ENCODE results near the gene NTM.

The NTM gene

GRCh38 chr11:131802440-131803115 lies 432.2 kb downstream of the NTM start:
- DNase-seq (ENCODE audit: low read depth, low spot score): no peak
- in situ Hi-C loops (cut with HindIII; ENCODE audit: low sequenced_read_pairs): no loop called here
- TF ChIP-seq, protein P1, sequence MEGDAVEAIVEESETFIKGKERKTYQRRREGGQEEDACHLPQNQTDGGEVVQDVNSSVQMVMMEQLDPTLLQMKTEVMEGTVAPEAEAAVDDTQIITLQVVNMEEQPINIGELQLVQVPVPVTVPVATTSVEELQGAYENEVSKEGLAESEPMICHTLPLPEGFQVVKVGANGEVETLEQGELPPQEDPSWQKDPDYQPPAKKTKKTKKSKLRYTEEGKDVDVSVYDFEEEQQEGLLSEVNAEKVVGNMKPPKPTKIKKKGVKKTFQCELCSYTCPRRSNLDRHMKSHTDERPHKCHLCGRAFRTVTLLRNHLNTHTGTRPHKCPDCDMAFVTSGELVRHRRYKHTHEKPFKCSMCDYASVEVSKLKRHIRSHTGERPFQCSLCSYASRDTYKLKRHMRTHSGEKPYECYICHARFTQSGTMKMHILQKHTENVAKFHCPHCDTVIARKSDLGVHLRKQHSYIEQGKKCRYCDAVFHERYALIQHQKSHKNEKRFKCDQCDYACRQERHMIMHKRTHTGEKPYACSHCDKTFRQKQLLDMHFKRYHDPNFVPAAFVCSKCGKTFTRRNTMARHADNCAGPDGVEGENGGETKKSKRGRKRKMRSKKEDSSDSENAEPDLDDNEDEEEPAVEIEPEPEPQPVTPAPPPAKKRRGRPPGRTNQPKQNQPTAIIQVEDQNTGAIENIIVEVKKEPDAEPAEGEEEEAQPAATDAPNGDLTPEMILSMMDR (IDR thresholded peaks at IDR 0.05; ENCODE audit: low read depth, low read length): no peak
- no peak overlapping the region for H3K4me3 ChIP-seq (ENCODE audit: low read depth, low read length)

GRCh38 chr11:131807876-131808275 lies 437.5 kb downstream of the NTM start:
- TF ChIP-seq, protein P1 (IDR thresholded peaks at IDR 0.05; ENCODE audit: low read depth, low read length): no peak
- no peak for DNase-seq (ENCODE audit: low read depth, low spot score)
- in situ Hi-C loops (cut with HindIII; ENCODE audit: low sequenced_read_pairs): no loop called here
- no peak overlapping the region for H3K4me3 ChIP-seq (ENCODE audit: low read depth, low read length)

DNA sequence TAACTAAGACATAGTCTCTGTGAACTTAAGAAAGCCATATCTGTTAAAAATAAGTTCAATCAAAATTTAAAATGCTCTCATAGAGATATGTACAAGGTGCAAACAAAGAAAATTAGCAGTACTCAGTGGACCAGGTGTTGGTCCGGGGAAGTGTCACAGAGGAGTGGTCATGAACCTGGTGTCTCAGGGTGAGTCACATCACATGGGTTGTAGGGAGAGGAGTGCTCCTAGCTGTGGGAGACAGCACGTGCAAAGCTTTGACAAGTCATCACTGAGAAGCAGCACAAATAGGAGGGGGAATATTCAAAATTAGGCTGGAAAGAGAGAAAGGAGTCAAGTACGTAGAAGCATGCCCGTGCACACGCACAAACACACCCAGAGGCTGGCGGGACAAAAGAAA lies 438.1 kb downstream of the NTM start:
- TF ChIP-seq, protein P1 (IDR thresholded peaks at IDR 0.05; ENCODE audit: low read depth, low read length): no peak
- DNase-seq (ENCODE audit: low read depth, low spot score): no peak
- no peak overlapping the region for H3K4me3 ChIP-seq (ENCODE audit: low read depth, low read length)
- in situ Hi-C loops (cut with HindIII; ENCODE audit: low sequenced_read_pairs): no loop called here

DNA sequence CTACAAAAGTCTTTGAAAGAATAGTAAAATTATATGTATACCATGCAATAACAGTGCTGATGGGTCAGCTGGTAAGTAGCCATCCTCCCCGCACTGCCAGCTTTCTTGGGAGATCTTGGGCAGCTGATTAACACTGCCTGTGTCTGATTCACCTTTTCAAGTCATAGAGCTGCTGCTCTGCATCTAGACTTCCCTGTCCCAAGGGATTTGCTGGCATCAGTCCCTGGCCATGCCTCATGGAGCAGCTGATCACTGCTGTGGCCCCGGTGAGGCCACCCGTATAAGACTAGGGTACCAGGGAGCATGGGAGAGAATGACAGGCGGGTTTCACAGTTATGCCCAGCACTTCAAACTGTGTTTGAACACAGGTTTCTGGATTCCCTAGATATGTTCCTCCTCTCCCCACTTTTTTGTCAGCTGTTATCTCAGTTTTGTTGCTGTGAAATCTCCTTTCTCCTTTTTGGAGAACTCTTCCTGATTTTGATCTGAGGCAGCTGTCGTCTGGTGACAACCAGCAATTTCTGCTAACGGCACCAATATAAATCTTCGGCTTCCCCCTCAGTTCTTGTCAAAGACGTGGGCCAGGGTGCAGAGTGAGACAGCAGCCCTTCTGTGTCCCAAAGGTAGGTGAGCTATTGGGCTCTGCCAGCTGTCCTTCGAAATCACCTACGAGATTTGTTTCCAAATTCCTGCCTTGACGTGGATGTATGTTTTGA lies 438.9 kb downstream of the NTM start:
- no peak overlapping the region for H3K4me3 ChIP-seq (ENCODE audit: low read depth, low read length)
- TF ChIP-seq, protein P1 (IDR thresholded peaks at IDR 0.05; ENCODE audit: low read depth, low read length): no peak
- in situ Hi-C loops (cut with HindIII; ENCODE audit: low sequenced_read_pairs): no loop called here
- no peak for DNase-seq (ENCODE audit: low read depth, low spot score)

DNA sequence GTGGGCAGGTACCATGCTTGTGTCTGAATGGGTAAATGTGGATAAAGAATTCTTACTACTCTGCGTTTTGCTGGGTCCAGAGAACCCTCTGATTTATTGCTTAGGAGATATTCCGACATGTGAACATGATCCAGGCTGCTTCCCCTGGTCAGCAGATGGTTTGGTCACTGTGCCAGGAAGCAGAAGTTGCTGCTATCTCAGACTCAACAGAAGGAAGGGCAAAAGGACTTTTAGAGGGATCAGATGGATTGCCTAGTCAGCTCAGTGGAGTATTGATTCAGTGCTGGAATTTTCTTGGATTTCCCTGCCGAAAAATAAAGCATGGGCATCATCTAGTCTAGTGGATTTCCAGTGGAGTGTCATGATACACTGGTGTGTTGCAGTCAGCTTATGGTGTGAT lies 440.1 kb downstream of the NTM start:
- TF ChIP-seq, protein P1 (IDR thresholded peaks at IDR 0.05; ENCODE audit: low read depth, low read length): no peak
- H3K4me3 ChIP-seq (ENCODE audit: low read depth, low read length): no peak overlapping the region
- in situ Hi-C loops (cut with HindIII; ENCODE audit: low sequenced_read_pairs): no loop called here
- no peak for DNase-seq (ENCODE audit: low read depth, low spot score)

DNA sequence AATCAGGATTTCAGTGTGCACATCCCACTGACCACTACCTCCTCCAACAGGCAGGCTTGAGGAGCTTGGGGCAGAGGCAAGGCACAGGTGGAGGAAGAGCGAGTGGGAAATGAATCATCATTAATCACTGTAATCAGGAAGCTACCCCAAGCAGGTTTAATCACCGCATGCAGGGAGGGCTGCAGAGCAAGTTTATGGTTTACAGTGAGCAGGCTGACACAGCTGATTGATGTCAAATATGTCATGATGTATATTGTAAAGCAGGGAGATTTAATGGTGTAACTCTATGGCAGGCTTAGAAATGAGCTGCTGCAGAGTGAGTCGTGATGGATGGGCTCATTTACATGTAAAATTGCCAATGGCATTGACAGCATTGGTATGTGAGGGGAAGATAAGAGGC lies 441.0 kb downstream of the NTM start:
- TF ChIP-seq, protein P1 (IDR thresholded peaks at IDR 0.05; ENCODE audit: low read depth, low read length): no peak
- DNase-seq (ENCODE audit: low read depth, low spot score): no peak
- in situ Hi-C loops (cut with HindIII; ENCODE audit: low sequenced_read_pairs): no loop called here
- no peak overlapping the region for H3K4me3 ChIP-seq (ENCODE audit: low read depth, low read length)

All from astrocyte of the spinal cord (primary cell).